MM.1S (cell line): ENCODE data around the gene FAM174C.

Source experiments
- DNase-seq: peaks from one replicate; pipeline ENCODE4 v3.0.0-alpha.2; 2015
- H2AFZ ChIP-seq: fragments of 300-600 bp; sonication (generic); 2 replicates; pipeline ENCODE4 v1.6.0; 2016; ENCODE audit warnings: antibody characterized with exemption, low read length
- H3F3A ChIP-seq: fragments of 300-600 bp; sonication (generic); 2 replicates; pipeline ENCODE4 v1.6.1; 2016; ENCODE audit warnings: mild to moderate bottlenecking, antibody characterized with exemption, low read length, moderate library complexity, mixed read lengths; ENCODE audit not compliant: insufficient read depth
- H3K27ac ChIP-seq: fragments of 300-600 bp; sonication (generic); 2 replicates; pipeline ENCODE4 v1.5.1; 2016; ENCODE audit warnings: mild to moderate bottlenecking, low read length
- H3K27me3 ChIP-seq: fragments of 300-600 bp; sonication (generic); replicated peaks from 2 replicates; pipeline ENCODE4 v1.6.0; 2016; ENCODE audit warnings: low read length; ENCODE audit not compliant: insufficient read depth
- H3K36me3 ChIP-seq: fragments of 300-600 bp; sonication (generic); replicated peaks from 2 replicates; pipeline ENCODE4 v1.6.1; 2016; ENCODE audit warnings: mild to moderate bottlenecking, low read length, mixed read lengths; ENCODE audit not compliant: insufficient read depth
- H3K4me1 ChIP-seq: fragments of 300-600 bp; sonication (generic); 2 replicates; pipeline ENCODE4 v1.6.1; 2016; ENCODE audit warnings: low read length, mixed read lengths
- H3K4me2 ChIP-seq: fragments of 300-600 bp; sonication (generic); 2 replicates; pipeline ENCODE4 v1.6.0; 2016; ENCODE audit warnings: low read depth, low read length
- H3K4me3 ChIP-seq: fragments of 300-600 bp; sonication (generic); 2 replicates; pipeline ENCODE4 v1.5.1; 2016; ENCODE audit warnings: low read length, mixed read lengths
- H3K79me2 ChIP-seq: fragments of 300-600 bp; sonication (generic); 2 replicates; pipeline ENCODE4 v1.6.1; 2016; ENCODE audit warnings: mixed run types, low read length, mixed read lengths
- H3K9ac ChIP-seq: fragments of 300-600 bp; sonication (generic); 2 replicates; pipeline ENCODE4 v1.6.1; 2016; ENCODE audit warnings: low read length, mixed read lengths
- H3K9me2 ChIP-seq: fragments of 300-600 bp; sonication (generic); replicated peaks from 2 replicates; pipeline ENCODE4 v1.6.1; 2016; ENCODE audit warnings: mild to moderate bottlenecking, low read length, mixed read lengths; ENCODE audit not compliant: insufficient read depth
- H3K9me3 ChIP-seq: fragments of 300-600 bp; sonication (generic); replicated peaks from 2 replicates; pipeline ENCODE4 v1.6.1; 2016; ENCODE audit warnings: mild to moderate bottlenecking, low read length, mixed read lengths; ENCODE audit not compliant: insufficient read depth
- H4K20me1 ChIP-seq: fragments of 300-600 bp; sonication (generic); 2 replicates; pipeline ENCODE4 v1.6.1; 2016; ENCODE audit warnings: mild to moderate bottlenecking, low read length, moderate library complexity, mixed read lengths; ENCODE audit not compliant: insufficient read depth
- CTCF ChIP-seq: fragments of 300-600 bp; sonication (generic); IDR thresholded peaks from 2 replicates; pipeline ENCODE4 v1.5.1; 2016; ENCODE audit warnings: antibody characterized with exemption, low read length, mixed read lengths
- EZH2 ChIP-seq: fragments of 300-600 bp; sonication (generic); optimal IDR thresholded peaks from 2 replicates; pipeline ENCODE3; 2017; ENCODE audit warnings: low read depth, mild to moderate bottlenecking, antibody characterized with exemption, low read length, mixed read lengths
- EZH2phosphoT487 ChIP-seq: fragments of 300-600 bp; sonication (generic); IDR thresholded peaks from 2 replicates; pipeline ENCODE4 v1.6.1; 2018; ENCODE audit warnings: antibody characterized with exemption, low read length

Gene FAM174C

DNA sequence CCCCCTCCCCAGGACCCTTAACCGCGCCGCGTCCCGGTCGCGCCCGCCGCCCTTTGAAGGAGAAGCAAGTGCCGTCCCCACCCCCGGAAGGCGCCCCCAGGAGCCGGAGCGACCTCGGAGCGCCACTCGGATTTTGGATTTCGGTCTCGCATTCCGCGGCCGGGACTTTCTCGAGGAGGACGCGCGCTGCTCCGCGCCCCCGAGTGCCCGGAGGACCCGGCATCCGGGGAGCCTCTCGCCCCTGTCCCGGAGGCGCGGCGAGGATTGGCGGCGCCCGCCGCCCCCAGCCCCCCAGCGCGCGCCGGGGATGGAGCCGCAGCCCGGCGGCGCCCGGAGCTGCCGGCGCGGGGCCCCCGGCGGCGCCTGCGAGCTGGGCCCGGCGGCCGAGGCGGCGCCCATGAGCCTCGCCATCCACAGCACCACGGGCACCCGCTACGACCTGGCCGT is 25.3 kb upstream of the FAM174C start:
- no peak for DNase-seq
- Histone ChIP-seq H4K20me1 (no peaks in the 10 kb centered on the region), H3K79me2 (peaks cover 32% of the 10 kb centered on the region)

DNA sequence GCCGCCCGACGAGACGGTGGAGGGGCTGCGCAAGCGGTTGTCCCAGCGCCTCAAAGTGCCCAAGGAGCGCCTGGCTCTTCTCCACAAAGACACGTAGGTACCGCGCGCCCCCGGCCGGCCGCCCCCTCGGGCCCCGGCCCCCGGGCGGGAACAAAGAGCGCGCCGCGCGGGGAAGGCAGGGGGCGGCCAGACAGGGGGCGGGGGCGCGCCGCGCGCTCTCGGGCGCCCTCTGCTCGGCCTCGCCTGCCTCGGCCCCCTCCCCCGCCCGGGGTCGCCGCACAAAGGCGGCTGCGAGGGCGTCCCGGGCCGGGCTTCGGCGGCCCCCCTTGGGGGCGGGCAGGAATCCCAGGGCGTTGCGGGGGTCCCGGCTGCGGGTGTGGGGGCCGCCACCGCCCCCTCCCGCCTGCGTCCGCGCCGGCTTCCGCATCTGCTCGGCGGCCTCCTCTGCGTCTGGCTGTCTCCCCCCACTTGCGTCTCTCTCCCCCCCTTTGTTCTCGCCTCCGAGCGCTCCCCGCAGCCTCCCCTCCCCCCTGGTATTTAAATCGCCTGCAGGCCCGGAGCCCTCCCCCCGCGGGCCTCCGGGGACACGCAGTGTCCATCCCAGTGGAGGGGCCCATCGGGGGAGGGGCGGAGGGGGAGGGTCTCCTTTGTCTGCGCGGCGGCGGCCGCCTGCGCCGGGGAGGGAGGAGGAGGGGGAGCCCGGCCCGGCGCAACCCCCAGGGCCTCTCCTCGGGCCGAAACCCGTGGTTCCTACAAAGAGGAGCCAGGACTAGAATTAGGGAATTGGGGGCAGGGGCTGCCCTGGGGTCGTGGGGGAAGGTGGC is 24.7 kb upstream of the FAM174C start:
- H3K79me2 ChIP-seq, result peaks cover 30% of the 10 kb centered on the region
- TF ChIP-seq CTCF, result no peak
- TF ChIP-seq EZH2phosphoT487, result no peak
- TF ChIP-seq EZH2, result no peak
- no peak overlapping the region for H3K4me2 ChIP-seq
- no peak overlapping the region for H3K4me3 ChIP-seq
- peaks cover 8% of the 10 kb centered on the region for H3K4me1 ChIP-seq
- H4K20me1 ChIP-seq, result no peaks in the 10 kb centered on the region
- no peak overlapping the region for H3K27ac ChIP-seq
- H3K9ac ChIP-seq, result no peak overlapping the region
- peaks cover 14% of the 10 kb centered on the region for H3F3A ChIP-seq
- H3K9me2 ChIP-seq, result no peaks in the 10 kb centered on the region
- no peak for DNase-seq
- no peak overlapping the region for H2AFZ ChIP-seq
- no peaks in the 10 kb centered on the region for H3K9me3 ChIP-seq
- H3K27me3 ChIP-seq, result no peaks in the 10 kb centered on the region
- peaks cover 10% of the 10 kb centered on the region; the same call in 1 of the 2 replicates for H3K36me3 ChIP-seq

More for the DNA sequence above, 25.3 kb upstream of the FAM174C start:
- Histone ChIP-seq H3K9ac (peak overlapping the region; percentile 29; the same call in 1 of the 2 replicates), H3K4me2 (peak overlapping the region; percentile 98), H3K27me3 (no peaks in the 10 kb centered on the region), H3F3A (peaks cover 14% of the 10 kb centered on the region), H3K9me3 (no peaks in the 10 kb centered on the region), H3K4me1 (peaks cover 8% of the 10 kb centered on the region), H2AFZ (no peak overlapping the region), H3K9me2 (no peaks in the 10 kb centered on the region), H3K4me3 (peak overlapping the region; percentile 66), H3K27ac (no peak overlapping the region), H3K36me3 (peaks cover 4% of the 10 kb centered on the region; the same call in 1 of the 2 replicates)
- no peak for TF ChIP-seq EZH2
- TF ChIP-seq CTCF, result no peak
- TF ChIP-seq EZH2phosphoT487, result no peak

DNA sequence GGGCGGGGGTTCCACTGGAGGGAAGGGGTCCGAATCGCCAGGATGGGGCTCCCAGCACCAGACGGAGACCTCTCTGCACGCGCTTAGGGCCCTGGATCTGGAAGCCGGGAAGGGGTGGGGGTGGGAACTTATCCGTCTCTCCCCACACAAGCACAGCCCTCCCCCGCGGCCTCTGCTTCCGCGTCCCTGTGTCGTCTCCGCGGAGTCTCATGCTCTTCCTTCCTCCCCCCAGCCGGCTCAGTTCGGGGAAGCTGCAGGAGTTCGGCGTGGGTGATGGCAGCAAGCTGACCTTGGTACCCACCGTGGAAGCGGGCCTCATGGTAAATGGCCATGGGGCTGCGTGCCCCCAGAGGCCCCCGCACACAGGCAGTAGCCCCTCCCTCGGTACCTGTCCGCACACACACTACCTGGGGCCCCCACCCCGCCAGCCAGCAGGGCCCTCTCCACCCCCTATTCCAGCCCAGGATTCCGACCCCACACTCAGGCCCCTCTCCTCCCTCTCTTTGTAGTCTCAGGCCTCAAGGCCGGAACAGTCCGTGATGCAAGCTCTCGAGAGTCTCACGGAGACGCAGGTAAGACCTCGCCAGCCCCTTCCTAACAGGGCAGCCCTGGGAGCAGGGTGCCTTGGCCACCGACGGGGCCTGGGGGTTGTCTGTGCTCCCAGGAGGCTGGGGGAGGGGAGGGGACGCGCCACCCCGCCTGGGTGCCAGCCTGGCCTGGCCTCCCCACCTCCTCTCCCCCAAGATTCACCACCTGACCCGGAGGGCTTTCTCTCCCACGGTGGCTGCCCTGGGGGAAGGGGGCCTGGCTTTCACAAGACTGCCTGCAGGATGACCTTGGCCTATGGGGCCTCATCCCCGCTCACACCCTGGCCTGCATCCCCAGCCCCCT is 23.8 kb upstream of the FAM174C start:
- Histone ChIP-seq H3K27me3 (no peaks in the 10 kb centered on the region), H3F3A (peaks cover 14% of the 10 kb centered on the region), H3K9ac (no peak overlapping the region), H3K27ac (no peak overlapping the region), H4K20me1 (no peaks in the 10 kb centered on the region), H3K4me1 (peaks cover 8% of the 10 kb centered on the region), H3K9me3 (no peaks in the 10 kb centered on the region), H3K9me2 (no peaks in the 10 kb centered on the region), H3K4me3 (no peak overlapping the region), H3K79me2 (peaks cover 30% of the 10 kb centered on the region), H2AFZ (no peak overlapping the region), H3K36me3 (peaks cover 12% of the 10 kb centered on the region; the same call in 1 of the 2 replicates), H3K4me2 (no peak overlapping the region)
- DNase-seq, result no peak
- TF ChIP-seq EZH2phosphoT487 (no peak), CTCF (no peak), EZH2 (no peak)
